ENCODE measurements around the gene TMEM255B.
A peak's percentile ranks its signal among the peaks of the same experiment; 100 is the strongest.

TMEM255B gene

GRCh38 chr13:113816946-113817859 lies 58.2 kb downstream of the TMEM255B start:
- DNase-seq (ENCODE audit: low read depth), result peak; percentile 91
- H3K4me3 ChIP-seq (ENCODE audit: low read length), result no peak overlapping the region
- TF ChIP-seq CTCF (IDR thresholded peaks at IDR 0.05; ENCODE audit: insufficient read depth, low read depth, low read length, missing control alignments), result peak; percentile 88

- no peak for DNase-seq (ENCODE audit: low read depth)
- no peak for TF ChIP-seq CTCF (IDR thresholded peaks at IDR 0.05; ENCODE audit: insufficient read depth, low read depth, low read length, missing control alignments)
- H3K4me3 ChIP-seq (ENCODE audit: low read length), result no peak overlapping the region
These were observed 59.0 kb downstream of the TMEM255B start for GRCh38 chr13:113817860-113818691.

GRCh38 chr13:113818700-113819295 lies 59.8 kb downstream of the TMEM255B start:
- no peak for TF ChIP-seq CTCF (IDR thresholded peaks at IDR 0.05; ENCODE audit: insufficient read depth, low read depth, low read length, missing control alignments)
- no peak for DNase-seq (ENCODE audit: low read depth)
- H3K4me3 ChIP-seq (ENCODE audit: low read length), result no peak overlapping the region

GRCh38 chr13:113819341-113819730 lies 60.3 kb downstream of the TMEM255B start:
- no peak overlapping the region for H3K4me3 ChIP-seq (ENCODE audit: low read length)
- no peak for TF ChIP-seq CTCF (IDR thresholded peaks at IDR 0.05; ENCODE audit: insufficient read depth, low read depth, low read length, missing control alignments)
- DNase-seq (ENCODE audit: low read depth), result no peak

- no peak for DNase-seq (ENCODE audit: low read depth)
- no peak for TF ChIP-seq CTCF (IDR thresholded peaks at IDR 0.05; ENCODE audit: insufficient read depth, low read depth, low read length, missing control alignments)
- no peak overlapping the region for H3K4me3 ChIP-seq (ENCODE audit: low read length)
These were observed 61.0 kb downstream of the TMEM255B start for GRCh38 chr13:113819731-113820715.

Data from epithelial cell of esophagus (primary cell).